Measurements from ENCODE around the gene PCDHGA3. TPM values are rescaled to one million over a fixed set of nuclear protein-coding genes. Genes with fewer than 3 reads are reported as not detected.

The PCDHGA3 gene
- total RNA-seq, 1 donor from 2014 or later = 10.4 TPM

- no peak for TF ChIP-seq CTCF (IDR thresholded peaks at IDR 0.05; ENCODE audit: partially characterized antibody, unreplicated experiment)
- Mint-ChIP-seq H3K27ac (ENCODE audit: unreplicated experiment) (no peak overlapping the region), H3K27me3 (ENCODE audit: unreplicated experiment) (peaks cover 3% of the 10 kb centered on the region), H3K9me3 (ENCODE audit: unreplicated experiment) (peaks cover 29% of the 10 kb centered on the region), H3K4me1 (ENCODE audit: low read depth, unreplicated experiment) (no peaks in the 10 kb centered on the region), H3K4me3 (ENCODE audit: unreplicated experiment) (no peak overlapping the region), H3K36me3 (ENCODE audit: unreplicated experiment) (peaks cover 47% of the 10 kb centered on the region)
- no peak for DNase-seq
Observed at GRCh38 chr5:141366016-141366896, 22.6 kb downstream of the PCDHGA3 start.

GRCh38 chr5:141369994-141370848 is 26.6 kb downstream of the PCDHGA3 start, which contains the start of gene PCDHGB3:
TSS of gene PCDHGB3 (plus strand) at chr5:141370242. CDS start at chr5:141370395, 153 bp downstream.
- DNase-seq = no peak
- Mint-ChIP-seq H3K27ac (ENCODE audit: unreplicated experiment) (no peak within 1 kb of the TSS), H3K4me1 (ENCODE audit: low read depth, unreplicated experiment) (no peaks in the 10 kb centered on the region), H3K27me3 (ENCODE audit: unreplicated experiment) (no peaks in the 10 kb centered on the region), H3K36me3 (ENCODE audit: unreplicated experiment) (peaks cover 51% of the 10 kb centered on the region), H3K9me3 (ENCODE audit: unreplicated experiment) (peaks cover 22% of the 10 kb centered on the region), H3K4me3 (ENCODE audit: unreplicated experiment) (no peak within 1 kb of the TSS)
- TF ChIP-seq CTCF (IDR thresholded peaks at IDR 0.05; ENCODE audit: partially characterized antibody, unreplicated experiment) = no peak

- Mint-ChIP-seq H3K27me3 (ENCODE audit: unreplicated experiment) (no peaks in the 10 kb centered on the region), H3K4me3 (ENCODE audit: unreplicated experiment) (no peak overlapping the region), H3K36me3 (ENCODE audit: unreplicated experiment) (peaks cover 53% of the 10 kb centered on the region), H3K4me1 (ENCODE audit: low read depth, unreplicated experiment) (no peaks in the 10 kb centered on the region), H3K27ac (ENCODE audit: unreplicated experiment) (no peak overlapping the region), H3K9me3 (ENCODE audit: unreplicated experiment) (peaks cover 18% of the 10 kb centered on the region)
- no peak for DNase-seq
- TF ChIP-seq CTCF (IDR thresholded peaks at IDR 0.05; ENCODE audit: partially characterized antibody, unreplicated experiment) = no peak
Observed at GRCh38 chr5:141371572-141372475, 28.2 kb downstream of the PCDHGA3 start.

GRCh38 chr5:141373673-141374317 is 30.2 kb downstream of the PCDHGA3 start, which contains the start of gene PCDHGA6:
TSS of gene PCDHGA6 (plus strand) at chr5:141373891. CDS start at chr5:141374084, 193 bp downstream.
- no peaks in the 10 kb centered on the region for H3K4me1 Mint-ChIP-seq (ENCODE audit: low read depth, unreplicated experiment)
- no peak for TF ChIP-seq CTCF (IDR thresholded peaks at IDR 0.05; ENCODE audit: partially characterized antibody, unreplicated experiment)
- H3K4me3 Mint-ChIP-seq (ENCODE audit: unreplicated experiment) = peak within 1 kb of the TSS; percentile 25
- no peaks in the 10 kb centered on the region for H3K27me3 Mint-ChIP-seq (ENCODE audit: unreplicated experiment)
- no peak within 1 kb of the TSS for H3K27ac Mint-ChIP-seq (ENCODE audit: unreplicated experiment)
- H3K36me3 Mint-ChIP-seq (ENCODE audit: unreplicated experiment) = peaks cover 55% of the 10 kb centered on the region
- peaks cover 21% of the 10 kb centered on the region for H3K9me3 Mint-ChIP-seq (ENCODE audit: unreplicated experiment)
- no peak for DNase-seq
